Breast epithelium (tissue), 4 donors: ENCODE measurements around the gene FMNL2. TPM values are rescaled to one million over a fixed set of nuclear protein-coding genes. Genes with fewer than 3 reads are reported as not detected.

Source experiments
- DNase-seq, 2 donors: peaks; one replicate each; pipeline ENCODE4 v3.0.0-alpha.2; 2019; ENCODE audit warnings: low spot score in 2 of 2
- H3K27ac ChIP-seq, 2 donors: fragments of 200-600 bp; sonication (generic) in 1 of 2; one replicate each; pipeline ENCODE4 v1.5.1; 2016 to 2019; ENCODE audit warnings: mild to moderate bottlenecking in 1 of 2
- H3K27me3 ChIP-seq, 2 donors: fragments of 200-600 bp; sonication (generic) in 1 of 2; one replicate each; pipeline versions ENCODE4 v1.5.1 to v1.6.0; 2017 to 2019; ENCODE audit warnings: control low read depth in 1 of 2, mild to moderate bottlenecking in 1 of 2
- H3K36me3 ChIP-seq: fragments of 200-600 bp; one replicate; pipeline ENCODE4 v1.5.1; 2019
- H3K4me1 ChIP-seq, 2 donors: fragments of 200-600 bp; sonication (generic); one replicate each; pipeline ENCODE4 v1.5.1; 2016 to 2019; ENCODE audit warnings: control low read depth in 1 of 2
- H3K4me3 ChIP-seq, 3 donors: fragments of 200-600 bp; sonication (generic); 1 replicate in 2 of 3; 2 replicates in 1 of 3; pipeline ENCODE4 v1.5.1; 2016 to 2019; ENCODE audit warnings: mild to moderate bottlenecking in 3 of 3, moderate library complexity in 2 of 3
- H3K9me3 ChIP-seq, 2 donors: fragments of 200-600 bp; sonication (generic) in 1 of 2; one replicate each; pipeline ENCODE4 v1.5.1; 2016 to 2019; ENCODE audit warnings: control low read depth in 1 of 2
- CTCF ChIP-seq, 3 donors: fragments of 450-650 bp; IDR thresholded peaks; one replicate each; pipeline ENCODE4 v1.5.1; 2016 to 2017; ENCODE audit warnings: antibody characterized with exemption in 3 of 3, mild to moderate bottlenecking in 3 of 3, moderate library complexity in 3 of 3
- POLR2A ChIP-seq: fragments of 450-650 bp; IDR thresholded peaks from one replicate; pipeline ENCODE4 v1.6.1; 2016; ENCODE audit warnings: antibody characterized with exemption, mild to moderate bottlenecking, moderate library complexity
- POLR2AphosphoS5 ChIP-seq, 3 donors: sonication (generic); formaldehyde crosslinking; IDR thresholded peaks; one replicate each; pipeline ENCODE4 v1.6.1; 2017; ENCODE audit warnings: antibody characterized with exemption in 3 of 3
- intact Hi-C: fragments of 100-400 bp; cut with DNase I; formaldehyde crosslinking; loops from one replicate; pipeline ENCODE4 v1.15.1; 2023; ENCODE audit warnings: low total_unique reads
- total RNA-seq, 3 donors: library from RNA; depleted of rRNA; stranded (reverse); fragments of >200 nt; gene quantifications; one replicate each; pipeline ENCODE4 v1.1.0, GENCODE V29; 2016

The FMNL2 gene
- total RNA-seq, 3 donors from 2014 or later: 36.1 to 78.1 (median 40.0) TPM

- DNase-seq: no peak
- Histone ChIP-seq H3K27me3 (no peaks in the 10 kb centered on the region), H3K36me3 (no peaks in the 10 kb centered on the region), H3K27ac (no peak overlapping the region), H3K4me3 (no peak overlapping the region), H3K4me1 (no peaks in the 10 kb centered on the region), H3K9me3 (no peaks in the 10 kb centered on the region)
- TF ChIP-seq POLR2AphosphoS5 (IDR thresholded peaks at IDR 0.05): no peak
- intact Hi-C loops: no loop called here
These were observed 247.1 kb downstream of the FMNL2 start for GRCh38 chr2:152582081-152582480.

GRCh38 chr2:152583512-152584229, 248.7 kb downstream of the FMNL2 start:
- Histone ChIP-seq H3K4me1 (no peaks in the 10 kb centered on the region), H3K27ac (no peak overlapping the region), H3K4me3 (no peak overlapping the region), H3K36me3 (no peaks in the 10 kb centered on the region), H3K9me3 (no peaks in the 10 kb centered on the region), H3K27me3 (no peaks in the 10 kb centered on the region)
- no peak for DNase-seq
- no peak for TF ChIP-seq CTCF (IDR thresholded peaks at IDR 0.05)
- TF ChIP-seq POLR2AphosphoS5 (IDR thresholded peaks at IDR 0.05): no peak
- TF ChIP-seq POLR2A: no peak
- intact Hi-C loops: no loop called here

- no peaks in the 10 kb centered on the region for H3K36me3 ChIP-seq
- TF ChIP-seq CTCF (IDR thresholded peaks at IDR 0.05) (no peak), POLR2AphosphoS5 (IDR thresholded peaks at IDR 0.05) (no peak)
- no peaks in the 10 kb centered on the region for H3K4me1 ChIP-seq
- no peak overlapping the region for H3K4me3 ChIP-seq
- no peaks in the 10 kb centered on the region for H3K27me3 ChIP-seq
- no peak overlapping the region for H3K27ac ChIP-seq
- no peaks in the 10 kb centered on the region for H3K9me3 ChIP-seq
- DNase-seq: no peak
- intact Hi-C loops: no loop called here
These were observed 249.3 kb downstream of the FMNL2 start for GRCh38 chr2:152584301-152584700.

- DNase-seq: no peak
- intact Hi-C loops: no loop called here
- no peaks in the 10 kb centered on the region for H3K4me1 ChIP-seq
- H3K9me3 ChIP-seq: no peaks in the 10 kb centered on the region
- no peak overlapping the region for H3K27ac ChIP-seq
- no peaks in the 10 kb centered on the region for H3K27me3 ChIP-seq
- H3K36me3 ChIP-seq: no peaks in the 10 kb centered on the region
- H3K4me3 ChIP-seq: no peak overlapping the region
- TF ChIP-seq POLR2A: no peak
- no peak for TF ChIP-seq CTCF (IDR thresholded peaks at IDR 0.05)
- no peak for TF ChIP-seq POLR2AphosphoS5 (IDR thresholded peaks at IDR 0.05)
These were observed 251.0 kb downstream of the FMNL2 start for GRCh38 chr2:152585830-152586484.

- TF ChIP-seq POLR2A (no peak), CTCF (IDR thresholded peaks at IDR 0.05) (no peak), POLR2AphosphoS5 (IDR thresholded peaks at IDR 0.05) (no peak)
- intact Hi-C loops: no loop called here
These were observed 252.4 kb downstream of the FMNL2 start for GRCh38 chr2:152587187-152587947.

More at GRCh38 chr2:152587187-152587947, 252.4 kb downstream of the FMNL2 start:
- no peak overlapping the region for H3K27ac ChIP-seq
- H3K9me3 ChIP-seq: no peaks in the 10 kb centered on the region
- H3K4me1 ChIP-seq: no peaks in the 10 kb centered on the region
- H3K36me3 ChIP-seq: no peaks in the 10 kb centered on the region
- no peak overlapping the region for H3K4me3 ChIP-seq
- no peaks in the 10 kb centered on the region for H3K27me3 ChIP-seq
- DNase-seq: no peak
